Right atrium auricular region (tissue), 2 donors: ENCODE measurements around the gene C11orf21. TPM values are rescaled to one million over a fixed set of nuclear protein-coding genes. Genes with fewer than 3 reads are reported as not detected.

ENCODE experiments used
- DNase-seq: peaks from one replicate; pipeline ENCODE4 v3.0.0-alpha.2; 2019; ENCODE audit warnings: low spot score
- H3K27ac ChIP-seq, 2 donors: fragments of 200-600 bp; sonication (generic); 1 replicate in 1 of 2; 2 replicates in 1 of 2; pipeline ENCODE4 v1.5.1; 2016 to 2019
- H3K27me3 ChIP-seq, 2 donors: fragments of 200-600 bp; sonication (generic); one replicate each; pipeline versions ENCODE4 v1.5.1 to v1.6.0; 2017 to 2019
- H3K36me3 ChIP-seq: fragments of 200-600 bp; sonication (generic); one replicate; pipeline ENCODE4 v1.5.1; 2016
- H3K4me1 ChIP-seq, 2 donors: fragments of 200-600 bp; sonication (generic); one replicate each; pipeline versions ENCODE4 v1.5.1 to v1.6.0; 2017 to 2019
- H3K4me3 ChIP-seq, 2 donors: fragments of 200-600 bp; sonication (generic); 1 replicate in 1 of 2; 2 replicates in 1 of 2; pipeline ENCODE4 v1.5.1; 2017 to 2019; ENCODE audit warnings: mild to moderate bottlenecking in 1 of 2, moderate library complexity in 1 of 2
- H3K9me3 ChIP-seq, 2 donors: fragments of 200-600 bp; sonication (generic); one replicate each; pipeline ENCODE4 v1.5.1; 2019
- total RNA-seq, 2 donors: library from RNA; depleted of rRNA; stranded (reverse); fragments of >200 nt; gene quantifications; one replicate each; pipeline ENCODE4 v1.1.0, GENCODE V29; 2016
- TF ChIP-seq, protein P1 (sequence below), 2 donors: fragments of 200-600 bp; sonication (generic); IDR thresholded peaks; one replicate each; pipeline ENCODE4 v1.5.1; 2019; ENCODE audit warnings: antibody characterized with exemption in 2 of 2

The C11orf21 gene
- total RNA-seq, 2 donors from 2014 or later: 1.4 to 11.9 TPM

DNA sequence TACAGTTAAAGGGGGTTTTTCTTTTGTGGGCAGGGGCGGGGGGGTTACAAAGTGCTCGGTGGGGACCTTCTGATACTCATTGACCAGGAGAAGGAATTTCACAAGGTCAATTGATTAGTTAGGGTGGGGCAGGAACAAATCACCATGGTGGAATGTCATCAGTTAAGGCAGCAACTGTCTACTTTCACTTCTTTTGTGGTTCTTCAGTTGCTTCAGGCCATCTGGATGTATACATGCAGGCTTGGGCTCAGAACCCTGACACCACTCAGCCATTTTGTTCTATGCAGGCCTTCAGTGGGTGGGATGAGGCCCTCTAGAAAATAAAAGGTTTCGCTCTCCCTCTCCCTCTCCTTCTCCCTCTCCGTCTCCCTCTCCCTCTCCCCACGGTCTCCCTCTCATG is 29.7 kb upstream of the C11orf21 start:
- Histone ChIP-seq H3K36me3 (no peaks in the 10 kb centered on the region), H3K9me3 (no peaks in the 10 kb centered on the region), H3K27ac (no peak overlapping the region), H3K4me1 (peaks cover 0 to 6% of the 10 kb centered on the region in 2 donors), H3K27me3 (no peaks in the 10 kb centered on the region), H3K4me3 (no peak overlapping the region)
- TF ChIP-seq, protein P1, sequence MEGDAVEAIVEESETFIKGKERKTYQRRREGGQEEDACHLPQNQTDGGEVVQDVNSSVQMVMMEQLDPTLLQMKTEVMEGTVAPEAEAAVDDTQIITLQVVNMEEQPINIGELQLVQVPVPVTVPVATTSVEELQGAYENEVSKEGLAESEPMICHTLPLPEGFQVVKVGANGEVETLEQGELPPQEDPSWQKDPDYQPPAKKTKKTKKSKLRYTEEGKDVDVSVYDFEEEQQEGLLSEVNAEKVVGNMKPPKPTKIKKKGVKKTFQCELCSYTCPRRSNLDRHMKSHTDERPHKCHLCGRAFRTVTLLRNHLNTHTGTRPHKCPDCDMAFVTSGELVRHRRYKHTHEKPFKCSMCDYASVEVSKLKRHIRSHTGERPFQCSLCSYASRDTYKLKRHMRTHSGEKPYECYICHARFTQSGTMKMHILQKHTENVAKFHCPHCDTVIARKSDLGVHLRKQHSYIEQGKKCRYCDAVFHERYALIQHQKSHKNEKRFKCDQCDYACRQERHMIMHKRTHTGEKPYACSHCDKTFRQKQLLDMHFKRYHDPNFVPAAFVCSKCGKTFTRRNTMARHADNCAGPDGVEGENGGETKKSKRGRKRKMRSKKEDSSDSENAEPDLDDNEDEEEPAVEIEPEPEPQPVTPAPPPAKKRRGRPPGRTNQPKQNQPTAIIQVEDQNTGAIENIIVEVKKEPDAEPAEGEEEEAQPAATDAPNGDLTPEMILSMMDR (IDR thresholded peaks at IDR 0.05): no peak
- DNase-seq: no peak

DNA sequence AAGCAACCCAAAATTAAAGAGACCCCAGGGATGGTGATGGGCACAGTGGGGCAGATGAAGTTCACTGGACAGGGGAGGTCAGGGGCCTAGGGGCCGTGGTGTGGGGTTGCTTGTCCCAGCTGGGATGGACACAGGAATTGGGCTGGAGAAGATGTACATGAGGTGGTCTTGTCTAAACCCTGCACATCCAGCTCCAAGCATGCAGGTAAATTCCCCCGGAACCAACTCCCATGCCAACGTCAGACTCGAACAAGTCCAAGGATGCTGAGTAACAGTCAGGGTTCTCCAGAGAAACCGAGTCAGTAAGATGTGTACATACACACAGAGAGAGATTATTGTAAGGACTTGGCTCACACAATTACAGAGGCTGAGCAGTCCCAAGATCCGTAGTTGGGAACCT is 29.0 kb upstream of the C11orf21 start:
- H3K36me3 ChIP-seq: no peaks in the 10 kb centered on the region
- peaks cover 0 to 12% of the 10 kb centered on the region in 2 donors for H3K4me1 ChIP-seq
- DNase-seq: no peak
- TF ChIP-seq, protein P1 (IDR thresholded peaks at IDR 0.05): no peak
- no peaks in the 10 kb centered on the region for H3K27me3 ChIP-seq
- no peak overlapping the region for H3K27ac ChIP-seq
- no peaks in the 10 kb centered on the region for H3K9me3 ChIP-seq
- no peak overlapping the region for H3K4me3 ChIP-seq

DNA sequence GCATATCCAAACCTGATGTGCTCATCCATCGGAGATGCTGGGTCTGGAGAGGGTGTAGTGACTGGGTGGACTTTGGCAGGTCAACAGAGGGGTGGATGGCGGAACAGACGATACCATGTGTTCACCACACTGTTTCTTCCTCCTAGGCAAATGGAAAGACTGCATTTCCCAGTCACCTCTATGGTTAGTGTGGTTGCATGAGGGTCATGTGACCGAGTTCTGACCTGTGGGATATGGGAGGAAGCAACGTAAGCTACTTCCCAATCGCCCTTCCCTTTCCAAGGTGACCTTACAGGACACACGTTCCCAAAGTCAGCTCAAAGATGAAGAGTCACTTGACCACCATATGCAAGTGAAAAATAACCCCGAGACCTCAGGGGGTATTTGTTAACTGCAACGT is 27.8 kb upstream of the C11orf21 start:
- H3K36me3 ChIP-seq: no peaks in the 10 kb centered on the region
- no peak overlapping the region for H3K27ac ChIP-seq
- no peaks in the 10 kb centered on the region for H3K9me3 ChIP-seq
- no peak for DNase-seq
- no peak overlapping the region for H3K4me3 ChIP-seq
- H3K4me1 ChIP-seq: peaks cover 0 to 18% of the 10 kb centered on the region in 2 donors
- no peaks in the 10 kb centered on the region for H3K27me3 ChIP-seq
- TF ChIP-seq, protein P1 (IDR thresholded peaks at IDR 0.05): no peak

DNA sequence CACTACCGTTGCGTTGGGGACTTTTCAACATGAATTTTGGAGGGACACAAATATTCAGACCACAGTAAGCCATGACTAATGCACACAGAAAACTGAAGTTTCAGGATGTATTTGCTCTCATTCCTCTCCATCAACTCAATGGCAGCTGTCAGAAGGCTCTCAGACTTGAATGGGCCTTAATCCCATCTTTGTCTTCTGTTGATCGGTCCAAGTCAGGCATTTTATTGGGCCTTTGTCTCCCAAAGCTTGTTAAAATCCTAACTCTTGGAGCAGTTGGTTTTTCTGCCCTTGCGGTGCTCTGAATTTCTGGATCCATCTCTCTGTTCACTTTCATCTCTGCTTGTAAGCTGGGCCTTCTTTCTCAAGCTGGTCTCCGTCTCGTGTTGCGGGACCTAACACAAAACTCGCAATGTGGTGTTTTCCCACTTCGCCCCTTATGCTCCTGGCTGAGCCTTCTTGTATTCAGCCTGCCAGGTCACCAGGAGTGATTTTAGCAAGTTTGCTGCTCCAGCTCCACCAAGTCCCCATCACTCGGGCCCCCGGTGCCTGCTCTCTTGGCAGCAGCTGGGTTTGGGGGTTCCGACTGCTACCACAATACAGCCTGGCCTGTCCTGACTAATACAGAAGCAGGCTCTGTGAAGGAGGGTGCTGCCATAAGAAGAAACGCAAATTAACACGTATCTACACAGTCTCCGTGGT is 27.1 kb upstream of the C11orf21 start:
- TF ChIP-seq, protein P1 (IDR thresholded peaks at IDR 0.05): no peak
- no peaks in the 10 kb centered on the region for H3K9me3 ChIP-seq

DNA sequence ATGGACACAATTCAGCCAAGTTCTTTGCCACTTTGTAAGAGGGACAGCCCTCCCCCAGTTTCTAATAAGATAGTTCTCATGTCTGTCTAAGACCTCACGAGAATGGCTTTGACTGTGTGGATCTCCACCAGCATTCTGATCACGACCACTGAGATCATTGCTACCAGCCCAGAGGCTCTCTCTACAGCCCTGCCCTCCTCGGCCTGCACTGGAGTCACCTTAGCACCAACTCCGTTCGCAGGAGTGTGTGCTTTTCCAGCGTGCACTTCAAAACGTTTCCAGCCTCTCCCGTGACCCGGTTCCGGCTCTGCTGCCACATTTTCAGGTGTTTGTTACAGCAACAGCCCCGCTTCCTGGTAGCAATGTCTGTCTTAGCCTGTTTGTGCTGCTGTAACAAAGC is 26.3 kb upstream of the C11orf21 start:
- no peaks in the 10 kb centered on the region for H3K9me3 ChIP-seq
- peaks cover 0 to 18% of the 10 kb centered on the region in 2 donors for H3K4me1 ChIP-seq
- no peaks in the 10 kb centered on the region for H3K36me3 ChIP-seq
- no peaks in the 10 kb centered on the region for H3K27me3 ChIP-seq
- no peak for DNase-seq
- H3K4me3 ChIP-seq: no peak overlapping the region
- TF ChIP-seq, protein P1 (IDR thresholded peaks at IDR 0.05): no peak
- H3K27ac ChIP-seq: no peak overlapping the region

More for the DNA sequence above, 27.1 kb upstream of the C11orf21 start:
- no peak overlapping the region for H3K4me3 ChIP-seq
- no peak for DNase-seq
- no peak overlapping the region for H3K27ac ChIP-seq
- peaks cover 0 to 18% of the 10 kb centered on the region in 2 donors for H3K4me1 ChIP-seq
- no peaks in the 10 kb centered on the region for H3K27me3 ChIP-seq
- no peaks in the 10 kb centered on the region for H3K36me3 ChIP-seq

DNA sequence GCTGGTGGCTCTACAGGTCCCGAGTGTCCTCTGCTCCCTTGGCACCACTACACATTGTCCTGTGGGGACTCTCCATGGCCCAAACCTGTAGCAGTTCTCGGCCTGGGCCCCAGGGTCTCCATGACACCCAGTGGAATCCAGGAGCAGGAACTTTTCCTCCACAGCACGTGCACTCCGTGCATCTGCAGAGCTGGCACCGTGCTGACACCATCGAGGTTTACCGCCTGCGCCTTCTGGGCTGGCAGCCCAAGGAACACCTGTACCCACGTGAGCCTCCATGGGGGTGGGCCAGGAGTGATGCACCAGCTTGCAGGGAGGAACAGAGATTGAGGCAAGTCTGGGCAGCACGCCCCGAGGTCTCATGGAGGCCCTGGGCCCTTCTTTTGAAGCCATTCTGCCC is 25.3 kb upstream of the C11orf21 start:
- no peaks in the 10 kb centered on the region for H3K27me3 ChIP-seq
- H3K36me3 ChIP-seq: no peaks in the 10 kb centered on the region
- no peak for DNase-seq
- H3K4me3 ChIP-seq: no peak overlapping the region
- TF ChIP-seq, protein P1 (IDR thresholded peaks at IDR 0.05): no peak
- no peaks in the 10 kb centered on the region for H3K9me3 ChIP-seq
- no peak overlapping the region for H3K27ac ChIP-seq
- peaks cover 0 to 18% of the 10 kb centered on the region in 2 donors for H3K4me1 ChIP-seq
